Measurements from ENCODE around the gene RAMP3. TPM values are rescaled to one million over a fixed set of nuclear protein-coding genes. Genes with fewer than 3 reads are reported as not detected.

Gene RAMP3
- total and polyA plus RNA-seq, 9 of the 15 experiments (the other 6 are each of a cell fraction or from before 2014, with no cell fraction given) = not detected

GRCh38 chr7:45111298-45112223 lies 46.0 kb upstream of the RAMP3 start, which contains the start of gene TBRG4 (continued):
- no peak for TF ChIP-seq STAT5A (IDR thresholded peaks at IDR 0.05; ENCODE audit: borderline replicate concordance, low read length)
- no peak for TF ChIP-seq ID3 (CRISPR knock-in tag; IDR thresholded peaks at IDR 0.05)
- TF ChIP-seq ID3 (tag; IDR thresholded peaks at IDR 0.05) = peak; percentile 74
- TF ChIP-seq HMBOX1 (IDR thresholded peaks at IDR 0.05) = 0 out of 2 replicates have a peak, but pooled peaks have one; percentile 42
- TF ChIP-seq KLF16 (IDR thresholded peaks at IDR 0.05) = no peak
- TF ChIP-seq ZNF12 (CRISPR knock-in tag; IDR thresholded peaks at IDR 0.05) = no peak; the same call in 1 of the 2 replicates
- TF ChIP-seq ETV1 (tag; conservative IDR thresholded peaks at IDR 0.05; ENCODE audit: low read depth) = peak; percentile 99
- TF ChIP-seq MAZ (CRISPR knock-in tag; conservative IDR thresholded peaks at IDR 0.05 in 1 of 2, IDR thresholded peaks at IDR 0.05 in 1 of 2) = peak; percentile 80 to 92; a peak in 2 of 4 replicates
- peak; percentile 70 for TF ChIP-seq USF1 (CRISPR knock-in tag; IDR thresholded peaks at IDR 0.05)
- TF ChIP-seq ZNF444 (CRISPR knock-in tag; IDR thresholded peaks at IDR 0.05) = no peak
- peak; percentile 11 for TF ChIP-seq ASH1L (IDR thresholded peaks at IDR 0.05; ENCODE audit: borderline replicate concordance, low read depth, partially characterized antibody)
- no peak for TF ChIP-seq THRAP3 (IDR thresholded peaks at IDR 0.05; ENCODE audit: borderline replicate concordance)
- TF ChIP-seq HMG20A (CRISPR knock-in tag; conservative IDR thresholded peaks at IDR 0.05) = no peak
- TF ChIP-seq EP300 (IDR thresholded peaks at IDR 0.05; ENCODE audit: low read length) = no peak; the same call in 1 of the 2 replicates
- TF ChIP-seq JUNB (CRISPR knock-in tag; conservative IDR thresholded peaks at IDR 0.05) = no peak
- peak; percentile 97 for TF ChIP-seq SAP30 (IDR thresholded peaks at IDR 0.05; ENCODE audit: borderline replicate concordance, insufficient read depth, low read depth, low read length, poor library complexity, severe bottlenecking)
- TF ChIP-seq ZNF212 (CRISPR knock-in tag; IDR thresholded peaks at IDR 0.05) = no peak
- TF ChIP-seq ETS2 (tag; IDR thresholded peaks at IDR 0.05; ENCODE audit: borderline replicate concordance, poor library complexity, severe bottlenecking) = no peak
- TF ChIP-seq MAFG (tag; conservative IDR thresholded peaks at IDR 0.05) = no peak
- TF ChIP-seq PYGO2 (tag; IDR thresholded peaks at IDR 0.05) = no peak
- no peak for TF ChIP-seq PREB (CRISPR knock-in tag; IDR thresholded peaks at IDR 0.05)
- TF ChIP-seq ELF1 (tag; IDR thresholded peaks at IDR 0.05) = peak; percentile 95
